Measurements from ENCODE around the gene FBXO42.
"Not testable (repeated sequence)": the region's sequence is repeated elsewhere in the genome, so short reads cannot be mapped to it uniquely, and the experiment has no call there.

Gene FBXO42

GRCh38 chr1:16229976-16230740 is 122.1 kb downstream of the FBXO42 start:
- DNase-seq (ENCODE audit: low read depth) = no peak
- TF ChIP-seq CTCF (IDR thresholded peaks at IDR 0.05; ENCODE audit: insufficient read depth, low read depth, low read length, missing control alignments) = no peak
- no peak overlapping the region for H3K4me3 ChIP-seq (ENCODE audit: low read length)

GRCh38 chr1:16226490-16227179 is 125.6 kb downstream of the FBXO42 start:
- DNase-seq (ENCODE audit: low read depth) = no peak
- no peak for TF ChIP-seq CTCF (IDR thresholded peaks at IDR 0.05; ENCODE audit: insufficient read depth, low read depth, low read length, missing control alignments)
- H3K4me3 ChIP-seq (ENCODE audit: low read length) = no peak overlapping the region

GRCh38 chr1:16226129-16226489 is 126.2 kb downstream of the FBXO42 start:
- TF ChIP-seq CTCF (IDR thresholded peaks at IDR 0.05; ENCODE audit: insufficient read depth, low read depth, low read length, missing control alignments) = no peak
- no peak for DNase-seq (ENCODE audit: low read depth)
- no peak overlapping the region for H3K4me3 ChIP-seq (ENCODE audit: low read length)

GRCh38 chr1:16224472-16224871 is 127.8 kb downstream of the FBXO42 start:
- TF ChIP-seq CTCF (IDR thresholded peaks at IDR 0.05; ENCODE audit: insufficient read depth, low read depth, low read length, missing control alignments) = no peak
- no peak overlapping the region for H3K4me3 ChIP-seq (ENCODE audit: low read length)
- no peak for DNase-seq (ENCODE audit: low read depth)

- not testable (repeated sequence) for DNase-seq (ENCODE audit: low read depth); H3K4me3 ChIP-seq (ENCODE audit: low read length)
These were observed 129.6 kb downstream of the FBXO42 start for GRCh38 chr1:16222716-16223115.

- no peak for TF ChIP-seq CTCF (IDR thresholded peaks at IDR 0.05; ENCODE audit: insufficient read depth, low read depth, low read length, missing control alignments)
- no peak for DNase-seq (ENCODE audit: low read depth)
- H3K4me3 ChIP-seq (ENCODE audit: low read length) = no peak overlapping the region
These were observed 130.8 kb downstream of the FBXO42 start for GRCh38 chr1:16221499-16221898.

GRCh38 chr1:16219968-16220500 is 132.2 kb downstream of the FBXO42 start:
- no peak for DNase-seq (ENCODE audit: low read depth)
- TF ChIP-seq CTCF (IDR thresholded peaks at IDR 0.05; ENCODE audit: insufficient read depth, low read depth, low read length, missing control alignments) = no peak
- H3K4me3 ChIP-seq (ENCODE audit: low read length) = no peak overlapping the region

Data from epithelial cell of esophagus (primary cell).